Thyroid gland (tissue), 4 donors: Measurements from ENCODE around the gene BAG3. TPM values are rescaled to one million over a fixed set of nuclear protein-coding genes. Genes with fewer than 3 reads are reported as not detected.
"Not testable (repeated sequence)": the region's sequence is repeated elsewhere in the genome, so short reads cannot be mapped to it uniquely, and the experiment has no call there.

ENCODE experiments used
- DNase-seq, 2 donors: peaks; one replicate each; pipeline ENCODE4 v3.0.0-alpha.2; 2019
- H3K27ac ChIP-seq, 3 donors: fragments of 200-600 bp; sonication (generic); 1 replicate in 2 of 3; 2 replicates in 1 of 3; pipeline ENCODE4 v1.5.1; 2016 to 2019; ENCODE audit warnings: mild to moderate bottlenecking in 1 of 3, moderate library complexity in 1 of 3
- H3K27me3 ChIP-seq: fragments of 200-600 bp; sonication (generic); one replicate; pipeline ENCODE4 v1.5.1; 2019
- H3K36me3 ChIP-seq, 2 donors: fragments of 200-600 bp; sonication (generic); one replicate each; pipeline ENCODE4 v1.5.1; 2016 to 2019
- H3K4me1 ChIP-seq, 2 donors: fragments of 200-600 bp; sonication (generic); one replicate each; pipeline ENCODE4 v1.5.1; 2017 to 2019
- H3K4me3 ChIP-seq, 3 donors: fragments of 200-600 bp; sonication (generic); replicated peaks in 1 of 3; 1 replicate in 2 of 3; 2 replicates in 1 of 3; pipeline ENCODE4 v1.5.1; 2016; ENCODE audit warnings: mild to moderate bottlenecking in 1 of 3
- H3K9me3 ChIP-seq: fragments of 200-600 bp; sonication (generic); one replicate; pipeline ENCODE4 v1.5.1; 2017
- CTCF ChIP-seq, 6 experiments: fragments of 200-600 bp in 3 of 6; fragments of 450-650 bp in 3 of 6; sonication (generic) in 3 of 6; IDR thresholded peaks; one replicate each; pipeline ENCODE4 v1.5.1; 2016 to 2019; ENCODE audit warnings: antibody characterized with exemption in 6 of 6, mild to moderate bottlenecking in 2 of 6, inconsistent platforms in 1 of 6, moderate library complexity in 1 of 6
- POLR2A ChIP-seq, 2 donors: fragments of 450-650 bp; IDR thresholded peaks; one replicate each; pipeline ENCODE4 v1.6.1; 2017; ENCODE audit warnings: antibody characterized with exemption in 2 of 2, mild to moderate bottlenecking in 2 of 2, moderate library complexity in 1 of 2
- WGBS, 2 donors: methylation state at CpG; one replicate each; pipeline ENCODE4 v1.1.5; 2017; 5-methylcytosine and 5-hydroxymethylcytosine counted together
- intact Hi-C: fragments of 100-400 bp; cut with DNase I; formaldehyde crosslinking; loops from one replicate; pipeline ENCODE4 v1.15.1; 2023
- total RNA-seq, 4 donors: library from RNA; depleted of rRNA; stranded (reverse); fragments of >200 nt; gene quantifications; one replicate each; pipeline ENCODE4 v1.2.3, GENCODE V29; 2016

BAG3 gene
- total RNA-seq, 4 donors from 2014 or later: 26.6 to 46.6 (median 38.0) TPM

- H3K4me3 ChIP-seq: no peak overlapping the region
- intact Hi-C loops: no loop called here
- no peak for TF ChIP-seq POLR2A (IDR thresholded peaks at IDR 0.05)
- no peak for TF ChIP-seq CTCF (IDR thresholded peaks at IDR 0.05)
- DNase-seq: no peak
- H3K36me3 ChIP-seq: no peaks in the 10 kb centered on the region
- H3K27me3 ChIP-seq: no peaks in the 10 kb centered on the region
- WGBS, 2 donors: 45 to 56% methylated on average over 2 of the region's 2 CpGs
- H3K27ac ChIP-seq: no peak overlapping the region
- H3K9me3 ChIP-seq: no peaks in the 10 kb centered on the region
- H3K4me1 ChIP-seq: peaks cover 0 to 6% of the 10 kb centered on the region in 2 donors
Measured at GRCh38 chr10:119619215-119619614, 32.0 kb upstream of the BAG3 start.

GRCh38 chr10:119619811-119620210, 31.4 kb upstream of the BAG3 start:
- WGBS, 2 donors: 75 to 86% methylated on average over 8 of the region's 8 CpGs
- DNase-seq, intact Hi-C loops, H3K27ac ChIP-seq, H3K27me3 ChIP-seq, H3K4me1 ChIP-seq, H3K4me3 ChIP-seq, H3K9me3 ChIP-seq, H3K36me3 ChIP-seq: not testable (repeated sequence)

DNA sequence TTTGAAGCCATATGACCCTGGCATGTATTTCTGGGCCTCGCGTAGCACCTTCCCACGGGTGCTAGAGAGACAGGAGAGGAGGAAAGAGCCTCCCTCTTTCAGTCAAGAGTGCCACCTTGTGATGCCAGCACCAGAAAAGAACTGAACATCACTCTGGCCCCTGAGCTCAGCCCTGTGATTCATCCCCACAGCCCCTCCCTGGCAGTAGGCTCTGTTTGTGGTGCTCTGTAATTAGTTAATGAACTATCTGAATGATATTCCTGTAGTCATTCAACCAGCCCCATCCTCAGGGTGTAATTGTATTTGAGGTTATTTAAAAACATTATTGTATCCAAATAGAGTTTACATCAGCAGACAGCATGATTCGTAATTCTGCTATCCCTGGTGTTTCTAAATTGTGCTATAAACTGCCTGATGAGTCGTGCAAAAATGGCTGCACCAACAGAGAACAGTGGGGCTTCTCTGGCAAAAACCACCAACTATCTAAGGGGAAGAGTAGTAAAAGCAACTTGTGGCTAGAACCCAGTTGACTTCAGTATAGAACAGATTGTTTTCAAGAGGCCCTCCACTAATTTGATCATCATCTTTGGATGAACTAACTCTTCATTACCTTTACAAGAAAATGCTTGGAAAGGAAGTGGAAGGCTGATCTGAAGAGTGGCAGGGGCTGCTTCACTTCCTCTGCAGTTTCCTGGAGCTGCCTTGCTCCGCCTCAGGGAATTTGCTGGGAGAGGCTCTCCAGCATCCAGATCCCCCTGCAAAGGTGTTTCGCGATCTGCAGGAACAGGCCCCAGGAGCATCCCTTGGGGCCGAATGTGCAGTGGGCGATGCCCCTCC, 30.7 kb upstream of the BAG3 start:
- no peaks in the 10 kb centered on the region for H3K27me3 ChIP-seq
- TF ChIP-seq POLR2A (IDR thresholded peaks at IDR 0.05): no peak
- no peak for TF ChIP-seq CTCF (IDR thresholded peaks at IDR 0.05)
- H3K27ac ChIP-seq: no peak overlapping the region
- H3K36me3 ChIP-seq: no peaks in the 10 kb centered on the region
- intact Hi-C loops: no loop called here
- H3K4me3 ChIP-seq: no peak overlapping the region
- peaks cover 0 to 6% of the 10 kb centered on the region in 2 donors for H3K4me1 ChIP-seq
- no peaks in the 10 kb centered on the region for H3K9me3 ChIP-seq
- no peak for DNase-seq
- WGBS, 2 donors: 76 to 86% methylated on average over 10 of the region's 10 CpGs

DNA sequence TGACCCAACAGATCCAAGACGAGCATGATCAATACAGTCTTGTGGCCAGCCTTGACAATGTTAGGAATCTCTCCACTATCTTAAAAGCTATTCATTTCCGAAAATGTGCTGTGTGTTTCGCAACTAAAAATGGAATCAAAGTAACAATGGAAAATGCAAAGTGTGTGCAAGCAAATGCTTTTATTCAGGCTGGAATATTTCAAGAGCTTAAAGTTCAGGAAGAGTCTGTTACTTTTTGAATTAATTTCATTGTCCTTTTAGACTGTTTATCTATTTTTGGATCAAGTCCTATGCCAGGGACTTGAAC, 30.1 kb upstream of the BAG3 start:
- peaks cover 0 to 6% of the 10 kb centered on the region in 2 donors for H3K4me1 ChIP-seq
- no peak for DNase-seq
- no peaks in the 10 kb centered on the region for H3K27me3 ChIP-seq
- no peak overlapping the region for H3K27ac ChIP-seq
- H3K9me3 ChIP-seq: no peaks in the 10 kb centered on the region
- intact Hi-C loops: no loop called here
- no peaks in the 10 kb centered on the region for H3K36me3 ChIP-seq
- no peak overlapping the region for H3K4me3 ChIP-seq
- TF ChIP-seq CTCF (IDR thresholded peaks at IDR 0.05) (no peak), POLR2A (IDR thresholded peaks at IDR 0.05) (no peak)
- WGBS, 2 donors: 74 to 94% methylated on average over 3 of the region's 3 CpGs

DNA sequence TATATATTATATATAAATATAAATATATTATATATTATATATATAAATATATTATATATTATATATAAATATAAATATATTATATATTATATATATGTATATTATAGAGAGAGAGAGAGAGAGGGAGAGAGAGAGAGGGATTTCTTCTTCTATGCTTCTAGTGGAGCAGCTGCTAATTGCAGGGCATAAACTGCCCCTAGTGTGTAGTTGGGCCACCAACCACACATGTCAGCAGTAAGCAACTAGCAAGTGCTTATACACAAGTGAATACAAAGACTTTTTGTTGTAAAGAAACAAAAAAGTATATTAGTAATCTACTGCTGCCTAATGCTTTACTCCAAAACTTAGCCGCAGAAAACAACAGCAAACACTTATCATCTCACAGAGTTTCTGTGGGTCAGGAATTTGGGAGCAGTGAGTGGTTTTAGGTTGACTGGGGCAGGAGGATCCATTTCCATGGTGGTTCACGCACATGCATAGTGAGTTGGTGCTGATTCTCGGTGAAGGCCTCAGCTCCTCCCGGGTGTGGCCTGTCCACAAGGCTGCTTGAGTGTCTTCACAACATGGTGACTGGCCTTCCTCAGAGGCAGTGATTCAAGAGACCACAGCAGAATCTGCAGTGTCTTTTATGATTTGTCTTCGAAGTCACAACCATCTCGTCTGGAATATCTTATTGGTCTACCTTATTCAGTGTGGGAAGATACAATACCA, 25.5 kb upstream of the BAG3 start:
- intact Hi-C loops: no loop called here
- Histone ChIP-seq H3K4me1 (no peaks in the 10 kb centered on the region), H3K4me3 (no peak overlapping the region), H3K27me3 (no peaks in the 10 kb centered on the region), H3K9me3 (no peaks in the 10 kb centered on the region), H3K27ac (no peak overlapping the region), H3K36me3 (no peaks in the 10 kb centered on the region)
- 95 to 97% methylated on average over 6 of the region's 6 CpGs for WGBS, 2 donors
- no peak for DNase-seq
- TF ChIP-seq CTCF (IDR thresholded peaks at IDR 0.05): no peak
- no peak for TF ChIP-seq POLR2A (IDR thresholded peaks at IDR 0.05)
